Hepatic stellate cell (primary cell): ENCODE data around the gene SORT1.
A peak's percentile ranks its signal among the peaks of the same experiment; 100 is the strongest.
"Not testable (repeated sequence)": the region's sequence is repeated elsewhere in the genome, so short reads cannot be mapped to it uniquely, and the experiment has no call there.

ENCODE experiments used
- DNase-seq: peaks from one replicate; pipeline ENCODE4 v3.0.0; 2011; ENCODE audit warnings: low spot score

The SORT1 gene

GRCh38 chr1:109338608-109339007 lies 59.1 kb downstream of the SORT1 start:
- no peak for DNase-seq

- no peak for DNase-seq
Measured at GRCh38 chr1:109338091-109338490, 59.6 kb downstream of the SORT1 start.

GRCh38 chr1:109335091-109335490 lies 62.6 kb downstream of the SORT1 start:
- DNase-seq = no peak

GRCh38 chr1:109331113-109331512 lies 66.6 kb downstream of the SORT1 start:
- no peak for DNase-seq

GRCh38 chr1:109327285-109327684 lies 70.4 kb downstream of the SORT1 start:
- DNase-seq = no peak

GRCh38 chr1:109322974-109323373 lies 74.7 kb downstream of the SORT1 start:
- DNase-seq = no peak

GRCh38 chr1:109319114-109319513 lies 78.6 kb downstream of the SORT1 start:
- no peak for DNase-seq

- no peak for DNase-seq
Measured at GRCh38 chr1:109316506-109316905, 81.2 kb downstream of the SORT1 start.

GRCh38 chr1:109315288-109315687 lies 82.4 kb downstream of the SORT1 start:
- DNase-seq = no peak

GRCh38 chr1:109314795-109315194 lies 82.9 kb downstream of the SORT1 start:
- DNase-seq = no peak

GRCh38 chr1:109312978-109313775 lies 84.5 kb downstream of the SORT1 start:
- no peak for DNase-seq

GRCh38 chr1:109312246-109312645 lies 85.5 kb downstream of the SORT1 start:
- DNase-seq = no peak

- DNase-seq = no peak
Measured at GRCh38 chr1:109309347-109309746, 88.4 kb downstream of the SORT1 start.

- DNase-seq = no peak
Measured at GRCh38 chr1:109307274-109308021, 90.3 kb downstream of the SORT1 start.

- no peak for DNase-seq
Measured at GRCh38 chr1:109306832-109307273, 90.9 kb downstream of the SORT1 start, which contains the start of gene MYBPHL. Gene MYBPHL, minus strand, starts transcription at chr1:109307011. Its CDS starts 20 bp downstream, at chr1:109306991.

GRCh38 chr1:109305991-109306390 lies 91.7 kb downstream of the SORT1 start:
- not testable (repeated sequence) for DNase-seq

GRCh38 chr1:109304226-109304920 lies 93.3 kb downstream of the SORT1 start:
- DNase-seq = no peak

GRCh38 chr1:109301874-109302273 lies 95.8 kb downstream of the SORT1 start:
- DNase-seq = no peak

GRCh38 chr1:109300650-109301151 lies 97.0 kb downstream of the SORT1 start:
- DNase-seq = no peak

GRCh38 chr1:109299558-109300343 lies 98.0 kb downstream of the SORT1 start:
- DNase-seq = peak; percentile 66
